Activated CD8-positive, alpha-beta memory T cell treated with anti-CD3 and anti-CD28 coated beads for 48 hours (primary cell): Measurements from ENCODE around the gene ANKS1B.
"Not testable (repeated sequence)": the region's sequence is repeated elsewhere in the genome, so short reads cannot be mapped to it uniquely, and the experiment has no call there.

Experiments used
- DNase-seq, 3 experiments: peaks; one replicate each; pipeline ENCODE4 v3.0.0-alpha.2; 2020; ENCODE audit warnings: low read depth in 2 of 3, low spot score in 2 of 3

The ANKS1B gene

GRCh38 chr12:98837134-98837752 is 1147.5 kb downstream of the ANKS1B start:
- not testable (repeated sequence) for DNase-seq

- DNase-seq: no peak
Observed at GRCh38 chr12:98830657-98831056, 1154.1 kb downstream of the ANKS1B start.

GRCh38 chr12:98828802-98829600 is 1155.7 kb downstream of the ANKS1B start:
- DNase-seq: no peak

DNA sequence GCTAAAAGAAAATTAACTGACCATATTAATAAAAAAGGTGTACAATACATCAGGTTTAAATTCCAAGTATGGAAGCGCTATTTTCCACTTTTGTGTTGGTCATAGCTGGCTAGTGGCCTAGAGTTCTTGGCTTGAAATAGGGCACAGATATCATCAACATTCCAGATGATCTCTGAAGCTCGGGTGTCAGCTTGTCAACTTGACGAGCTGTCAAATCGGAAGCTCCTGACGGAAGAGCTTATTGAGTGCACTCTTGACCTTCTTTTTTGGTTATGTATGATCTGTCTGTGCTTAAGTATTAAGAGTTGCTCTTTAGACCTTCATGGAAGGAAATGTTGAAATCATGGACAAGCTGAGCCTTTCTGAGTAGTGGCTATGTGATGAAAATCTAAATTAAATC is 1161.7 kb downstream of the ANKS1B start:
- DNase-seq: no peak

GRCh38 chr12:98821866-98822265 is 1162.9 kb downstream of the ANKS1B start:
- no peak for DNase-seq

DNA sequence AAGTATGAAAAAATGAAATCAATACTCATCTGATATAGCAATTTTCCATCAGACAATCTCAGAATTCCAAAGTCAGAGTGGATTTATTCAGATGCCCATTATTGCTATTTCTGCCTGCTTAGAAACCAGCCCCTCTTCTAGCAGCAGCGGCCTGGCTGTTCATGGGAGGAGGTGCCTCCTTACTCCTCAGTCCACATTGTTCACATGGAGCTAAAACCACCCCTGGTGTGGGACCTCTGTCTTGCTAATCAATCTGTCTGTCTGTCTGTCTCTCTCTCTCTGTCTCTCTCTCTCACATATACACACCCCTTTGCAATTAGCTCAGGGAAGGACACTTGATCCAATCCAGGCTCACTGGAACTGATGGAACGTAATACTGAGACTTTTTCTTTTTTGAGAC is 1163.5 kb downstream of the ANKS1B start:
- no peak for DNase-seq

DNA sequence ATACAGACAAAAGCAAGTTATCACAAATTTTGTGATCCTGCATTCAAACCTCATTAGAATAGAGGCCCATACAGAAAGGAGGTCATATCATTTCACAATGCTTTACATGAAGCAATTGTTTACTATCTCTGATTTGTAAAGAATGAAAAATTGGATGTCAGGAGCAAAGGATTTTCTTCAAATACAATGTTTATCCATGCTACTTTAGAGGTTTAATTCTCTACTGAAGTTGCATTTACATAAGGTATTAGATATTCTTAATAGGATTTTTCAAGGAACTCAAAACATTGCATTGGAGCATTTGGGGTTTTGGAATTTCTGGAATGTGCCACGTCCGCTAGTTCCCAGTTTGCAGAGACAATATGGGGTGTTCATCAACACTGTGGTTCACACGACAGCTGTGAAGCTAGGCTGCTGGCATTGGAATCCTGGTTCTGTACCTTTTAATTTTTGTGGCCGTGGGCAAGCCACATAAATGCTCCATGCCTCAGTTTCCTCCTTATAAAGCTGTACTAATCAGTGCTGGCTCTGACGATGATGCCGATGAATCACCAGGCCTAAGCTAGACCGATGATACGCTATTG is 1164.8 kb downstream of the ANKS1B start:
- DNase-seq: no peak

DNA sequence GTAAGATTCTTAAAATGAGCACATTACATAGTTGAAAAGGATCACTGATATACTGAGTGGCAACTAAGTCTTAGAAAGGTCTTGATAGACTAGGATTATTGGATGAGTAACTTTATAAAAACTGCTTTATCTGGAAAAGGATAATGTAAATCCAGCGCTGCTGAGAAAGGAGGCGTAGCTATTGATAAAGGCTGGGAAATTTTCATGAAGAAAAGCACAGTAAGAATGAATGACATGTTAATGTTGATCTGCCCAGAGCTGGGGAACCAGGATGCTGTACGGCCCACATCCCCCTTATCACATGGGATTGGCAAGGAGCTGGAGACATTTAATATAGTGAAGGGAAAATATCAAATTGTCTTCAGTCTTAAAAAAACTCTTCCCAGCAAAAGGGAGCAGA is 1165.7 kb downstream of the ANKS1B start:
- no peak for DNase-seq

GRCh38 chr12:98818239-98818638 is 1166.5 kb downstream of the ANKS1B start:
- DNase-seq: no peak

DNA sequence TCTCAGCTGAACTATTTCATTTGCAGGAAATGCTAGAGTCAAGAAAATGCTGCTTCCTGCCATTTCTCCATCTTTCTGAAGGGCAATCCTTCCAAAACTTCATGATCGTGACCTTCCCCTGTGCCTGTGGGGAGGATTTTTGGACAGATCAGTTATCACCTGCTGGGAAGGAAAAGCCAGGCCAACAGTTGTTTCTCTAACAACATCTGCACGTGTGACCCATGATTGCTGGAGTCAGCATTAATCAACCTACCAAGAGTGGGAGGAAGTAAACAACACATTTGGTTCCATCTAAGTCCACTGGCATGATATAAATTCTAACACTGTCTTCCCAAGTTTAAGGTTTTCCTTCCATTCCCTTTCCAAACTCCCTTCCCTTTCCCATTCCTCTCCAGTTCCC is 1167.0 kb downstream of the ANKS1B start:
- DNase-seq: no peak

DNA sequence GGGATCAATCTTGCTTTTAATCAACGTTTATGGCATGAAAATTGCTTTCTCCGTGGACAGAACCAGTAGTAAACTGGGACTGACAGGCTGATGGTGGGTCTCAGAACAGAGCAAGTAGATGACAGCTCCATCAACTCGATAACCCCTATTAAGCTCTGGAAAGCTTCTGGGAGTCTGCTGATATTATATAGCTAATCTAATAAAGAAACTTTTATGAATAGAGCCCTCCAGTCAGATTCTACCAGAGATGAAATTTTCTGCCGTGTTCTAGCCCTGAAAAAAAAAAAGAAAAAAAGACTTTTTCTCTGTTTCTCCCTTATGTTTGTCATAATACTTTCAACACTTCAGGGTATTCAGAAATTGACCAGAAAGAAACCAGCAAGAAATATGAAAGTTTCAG is 1168.0 kb downstream of the ANKS1B start:
- no peak for DNase-seq

DNA sequence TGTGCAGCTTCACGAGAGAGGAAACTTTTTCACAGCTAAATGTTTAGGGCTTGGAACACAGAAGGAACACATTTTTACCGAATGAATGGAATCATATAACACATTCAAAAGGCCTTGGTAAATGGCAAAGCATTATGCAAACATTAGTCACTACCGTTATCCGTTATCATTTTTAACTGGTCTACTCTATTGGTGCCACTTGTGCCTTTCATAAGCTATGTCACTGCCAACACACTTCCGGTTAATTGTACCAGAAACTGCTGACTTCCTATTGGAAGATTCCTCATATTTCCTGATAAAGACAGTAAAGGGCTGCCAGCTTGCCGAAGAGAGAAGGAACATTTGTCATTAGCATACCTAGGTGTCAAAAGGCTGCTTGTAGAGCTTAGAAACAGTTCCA is 1170.5 kb downstream of the ANKS1B start:
- DNase-seq: no peak

- DNase-seq: no peak
Observed at GRCh38 chr12:98812225-98812624, 1172.5 kb downstream of the ANKS1B start.

- DNase-seq: no peak
Observed at GRCh38 chr12:98808243-98808875, 1176.4 kb downstream of the ANKS1B start.

DNA sequence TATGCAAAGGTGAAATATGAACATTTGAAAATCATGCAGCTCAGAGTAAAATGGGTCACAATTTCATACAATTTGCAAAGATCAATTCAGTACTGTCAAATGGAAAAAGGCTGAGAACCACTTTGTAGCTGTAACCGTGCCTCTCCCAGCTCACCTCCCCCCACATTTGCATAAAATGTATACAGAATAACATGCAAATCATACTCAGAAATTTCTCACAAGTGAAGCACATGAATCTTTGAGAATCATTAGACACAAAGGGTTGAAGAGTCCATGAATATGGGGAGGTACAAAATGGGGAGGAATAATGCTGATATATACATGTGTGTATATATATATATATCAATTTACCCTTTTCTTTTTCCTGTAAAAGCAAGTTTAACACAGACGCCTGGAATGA is 1177.5 kb downstream of the ANKS1B start:
- DNase-seq: no peak

DNA sequence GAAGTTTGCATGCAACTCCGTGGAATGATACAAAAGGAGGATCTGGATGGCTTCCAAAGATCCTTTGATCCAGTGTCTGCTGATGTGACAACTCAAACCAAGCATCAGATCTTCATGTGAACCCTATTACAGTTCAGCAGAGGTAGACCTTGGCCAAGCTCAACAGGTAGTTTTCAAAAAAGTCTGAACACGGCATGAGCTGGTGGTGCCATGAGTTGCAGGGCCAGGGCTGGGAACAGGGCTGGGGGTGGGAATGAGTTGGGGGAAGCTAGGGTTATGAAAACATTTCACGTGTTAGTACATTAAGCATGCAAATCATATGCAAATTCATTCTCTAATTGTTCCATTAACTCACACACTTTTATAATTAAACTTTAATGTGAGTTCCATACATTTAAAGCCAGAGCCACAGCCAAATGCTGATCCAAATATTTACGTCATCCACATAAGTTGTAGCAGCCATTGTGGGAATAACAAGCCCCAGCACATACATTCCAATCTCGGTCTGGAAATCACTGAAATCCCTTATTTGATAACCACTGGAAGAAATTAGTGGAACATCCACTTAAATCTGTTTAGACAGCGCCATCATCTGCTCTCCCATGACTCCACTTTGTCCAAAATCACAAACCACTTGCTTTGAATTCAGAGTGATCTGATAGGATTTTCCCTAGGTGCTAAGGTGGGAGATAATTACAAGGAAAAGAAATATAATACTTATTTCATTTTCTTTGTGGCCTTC is 1181.1 kb downstream of the ANKS1B start:
- DNase-seq: no peak

GRCh38 chr12:98799822-98800221 is 1184.9 kb downstream of the ANKS1B start:
- DNase-seq: no peak

DNA sequence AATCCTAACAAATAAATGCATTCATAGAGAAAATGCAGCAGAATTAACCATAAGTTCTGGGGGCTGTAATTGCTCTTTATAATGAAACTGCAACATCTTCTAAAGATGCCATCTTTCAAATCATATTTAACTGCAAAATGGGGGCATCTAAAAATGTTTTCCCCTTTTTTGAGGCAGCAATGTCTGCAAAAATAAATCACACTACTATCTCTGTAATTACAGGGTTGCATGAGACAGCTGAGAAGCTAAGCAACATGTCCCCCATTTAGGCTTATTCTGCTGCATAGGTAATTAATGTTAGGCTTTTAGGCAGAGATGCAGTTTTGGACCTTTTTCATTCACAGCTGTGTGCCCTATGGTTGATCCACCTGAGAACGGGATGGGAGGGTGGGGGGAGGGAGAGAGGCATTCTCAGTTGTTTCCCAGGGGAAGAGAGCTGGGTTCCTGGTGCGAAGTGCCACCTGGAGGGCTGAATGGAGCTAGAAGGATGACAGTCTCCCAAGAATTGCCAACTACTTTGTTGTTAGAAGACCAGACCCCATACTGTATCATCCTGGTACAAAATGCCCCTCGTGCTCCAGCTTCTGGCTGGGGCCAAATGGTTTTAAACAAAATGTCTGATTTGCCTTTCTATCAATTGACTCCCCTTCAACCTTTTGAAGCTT is 1185.5 kb downstream of the ANKS1B start:
- DNase-seq: no peak

DNA sequence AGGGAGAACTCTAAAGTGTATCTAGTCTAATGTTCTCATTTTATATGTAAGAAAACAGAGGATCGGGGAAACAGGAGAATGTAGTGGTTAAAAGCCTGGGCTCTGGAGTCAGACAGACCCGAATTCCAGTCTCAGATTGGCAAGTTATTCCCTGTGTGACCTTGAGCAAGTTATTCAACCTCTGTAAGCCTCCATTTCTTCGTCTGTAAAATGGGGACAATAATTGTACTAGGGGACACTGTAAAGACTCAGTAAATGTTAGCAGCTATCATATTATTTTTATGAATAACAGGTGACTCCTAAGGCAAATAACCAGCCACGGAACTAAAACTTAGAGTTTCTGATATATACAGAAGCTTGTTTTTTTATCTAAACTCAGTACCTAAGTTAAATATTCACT is 1187.5 kb downstream of the ANKS1B start:
- no peak for DNase-seq

DNA sequence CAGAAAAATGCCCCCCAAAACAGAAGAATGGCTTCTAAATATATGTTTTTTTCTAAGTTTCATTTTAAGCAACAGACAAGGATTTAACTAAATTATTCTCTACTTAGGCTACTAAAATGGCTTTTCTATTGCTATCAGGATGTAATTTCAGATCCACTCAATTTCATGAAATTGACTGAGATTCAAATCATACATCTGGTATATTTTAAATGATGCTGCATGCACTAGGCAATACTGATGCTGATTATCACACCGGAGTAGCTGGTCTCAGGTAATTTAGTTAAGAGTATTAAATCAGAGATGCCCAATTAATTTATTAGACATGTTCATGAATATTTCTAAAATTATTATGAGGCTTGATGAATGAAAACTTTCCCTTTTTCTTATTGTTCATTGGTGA is 1188.0 kb downstream of the ANKS1B start:
- no peak for DNase-seq

- DNase-seq: no peak
Observed at GRCh38 chr12:98793121-98793520, 1191.6 kb downstream of the ANKS1B start.
